NOMO-1 treated with dmso at 0.1 percent for 144 hours (cell line): ENCODE results near the gene OSBPL6.
A peak's percentile ranks its signal among the peaks of the same experiment; 100 is the strongest.
"Not testable (repeated sequence)": the region's sequence is repeated elsewhere in the genome, so short reads cannot be mapped to it uniquely, and the experiment has no call there.

Source experiments
- DNase-seq: peaks from one replicate; lab custom pipeline; 2025; ENCODE audit not compliant: unreplicated experiment; lab: John Stamatoyannopoulos, UW

The OSBPL6 gene

GRCh38 chr2:178197791-178198190 lies 3.5 kb downstream of the OSBPL6 start:
- DNase-seq: no peak

- not testable (repeated sequence) for DNase-seq
Measured at GRCh38 chr2:178198441-178198840, 4.1 kb downstream of the OSBPL6 start.

GRCh38 chr2:178199334-178199733 lies 5.0 kb downstream of the OSBPL6 start:
- DNase-seq: no peak

GRCh38 chr2:178200331-178200730 lies 6.0 kb downstream of the OSBPL6 start:
- DNase-seq: no peak

GRCh38 chr2:178202927-178203326 lies 8.6 kb downstream of the OSBPL6 start:
- no peak for DNase-seq

- DNase-seq: no peak
Measured at GRCh38 chr2:178204977-178205376, 10.7 kb downstream of the OSBPL6 start.

GRCh38 chr2:178205853-178206521 lies 11.7 kb downstream of the OSBPL6 start:
- no peak for DNase-seq

- DNase-seq: no peak
Measured at GRCh38 chr2:178208336-178208735, 14.0 kb downstream of the OSBPL6 start.

GRCh38 chr2:178208817-178209216 lies 14.5 kb downstream of the OSBPL6 start:
- no peak for DNase-seq

GRCh38 chr2:178211460-178211859 lies 17.1 kb downstream of the OSBPL6 start:
- DNase-seq: no peak

GRCh38 chr2:178211943-178212342 lies 17.6 kb downstream of the OSBPL6 start:
- no peak for DNase-seq

GRCh38 chr2:178213991-178214390 lies 19.7 kb downstream of the OSBPL6 start:
- no peak for DNase-seq

- no peak for DNase-seq
Measured at GRCh38 chr2:178219247-178219646, 24.9 kb downstream of the OSBPL6 start.

- DNase-seq: no peak
Measured at GRCh38 chr2:178220814-178221213, 26.5 kb downstream of the OSBPL6 start.

GRCh38 chr2:178221556-178221955 lies 27.2 kb downstream of the OSBPL6 start:
- no peak for DNase-seq

GRCh38 chr2:178223806-178224205 lies 29.5 kb downstream of the OSBPL6 start:
- no peak for DNase-seq

GRCh38 chr2:178225006-178225805 lies 30.9 kb downstream of the OSBPL6 start:
- no peak for DNase-seq

- DNase-seq: no peak
Measured at GRCh38 chr2:178227187-178227586, 32.9 kb downstream of the OSBPL6 start.

GRCh38 chr2:178229927-178230326 lies 35.6 kb downstream of the OSBPL6 start:
- DNase-seq: peak; percentile 43

- DNase-seq: no peak
Measured at GRCh38 chr2:178230396-178230795, 36.1 kb downstream of the OSBPL6 start.

GRCh38 chr2:178233428-178233827 lies 39.1 kb downstream of the OSBPL6 start:
- no peak for DNase-seq

GRCh38 chr2:178234648-178235047 lies 40.3 kb downstream of the OSBPL6 start:
- DNase-seq: no peak
